Ascending aorta (tissue), 2 donors: ENCODE measurements around the gene RHD. TPM values are rescaled to one million over a fixed set of nuclear protein-coding genes. Genes with fewer than 3 reads are reported as not detected.
"Not testable (repeated sequence)": the region's sequence is repeated elsewhere in the genome, so short reads cannot be mapped to it uniquely, and the experiment has no call there.

Experiments
- DNase-seq, 2 donors: peaks; one replicate each; pipeline ENCODE4 v3.0.0-alpha.2; 2019; ENCODE audit warnings: low spot score in 2 of 2
- H3K27ac ChIP-seq, 2 donors: fragments of 200-600 bp; sonication (generic); one replicate each; pipeline ENCODE4 v1.5.1; 2016 to 2017; ENCODE audit warnings: mild to moderate bottlenecking in 1 of 2
- H3K27me3 ChIP-seq: fragments of 200-600 bp; sonication (generic); one replicate; pipeline ENCODE4 v1.5.1; 2017
- H3K36me3 ChIP-seq, 2 donors: fragments of 200-600 bp; sonication (generic); one replicate each; pipeline ENCODE4 v1.5.1; 2016
- H3K4me1 ChIP-seq, 2 donors: fragments of 200-600 bp; sonication (generic); one replicate each; pipeline ENCODE4 v1.5.1; 2016 to 2017; ENCODE audit warnings: mild to moderate bottlenecking in 1 of 2
- H3K4me3 ChIP-seq, 2 donors: fragments of 200-600 bp; sonication (generic); one replicate each; pipeline ENCODE4 v1.5.1; 2016 to 2017; ENCODE audit warnings: mild to moderate bottlenecking in 1 of 2
- H3K9me3 ChIP-seq, 2 donors: fragments of 200-600 bp; sonication (generic); one replicate each; pipeline ENCODE4 v1.5.1; 2016
- CTCF ChIP-seq, 3 experiments: fragments of 200-600 bp in 2 of 3; fragments of 450-650 bp in 1 of 3; sonication (generic) in 2 of 3; IDR thresholded peaks; one replicate each; pipeline ENCODE4 v1.5.1; 2016 to 2019; ENCODE audit warnings: antibody characterized with exemption in 3 of 3, mild to moderate bottlenecking in 1 of 3, moderate library complexity in 1 of 3
- intact Hi-C: fragments of 100-400 bp; cut with DNase I; formaldehyde crosslinking; loops from one replicate; pipeline ENCODE4 v1.15.1; 2023
- total RNA-seq: library from RNA; depleted of rRNA; stranded (reverse); fragments of >200 nt; gene quantifications from one replicate; pipeline ENCODE4 v1.1.0, GENCODE V29; 2016

The RHD gene
- total RNA-seq, 1 donor from 2014 or later = not detected

DNA sequence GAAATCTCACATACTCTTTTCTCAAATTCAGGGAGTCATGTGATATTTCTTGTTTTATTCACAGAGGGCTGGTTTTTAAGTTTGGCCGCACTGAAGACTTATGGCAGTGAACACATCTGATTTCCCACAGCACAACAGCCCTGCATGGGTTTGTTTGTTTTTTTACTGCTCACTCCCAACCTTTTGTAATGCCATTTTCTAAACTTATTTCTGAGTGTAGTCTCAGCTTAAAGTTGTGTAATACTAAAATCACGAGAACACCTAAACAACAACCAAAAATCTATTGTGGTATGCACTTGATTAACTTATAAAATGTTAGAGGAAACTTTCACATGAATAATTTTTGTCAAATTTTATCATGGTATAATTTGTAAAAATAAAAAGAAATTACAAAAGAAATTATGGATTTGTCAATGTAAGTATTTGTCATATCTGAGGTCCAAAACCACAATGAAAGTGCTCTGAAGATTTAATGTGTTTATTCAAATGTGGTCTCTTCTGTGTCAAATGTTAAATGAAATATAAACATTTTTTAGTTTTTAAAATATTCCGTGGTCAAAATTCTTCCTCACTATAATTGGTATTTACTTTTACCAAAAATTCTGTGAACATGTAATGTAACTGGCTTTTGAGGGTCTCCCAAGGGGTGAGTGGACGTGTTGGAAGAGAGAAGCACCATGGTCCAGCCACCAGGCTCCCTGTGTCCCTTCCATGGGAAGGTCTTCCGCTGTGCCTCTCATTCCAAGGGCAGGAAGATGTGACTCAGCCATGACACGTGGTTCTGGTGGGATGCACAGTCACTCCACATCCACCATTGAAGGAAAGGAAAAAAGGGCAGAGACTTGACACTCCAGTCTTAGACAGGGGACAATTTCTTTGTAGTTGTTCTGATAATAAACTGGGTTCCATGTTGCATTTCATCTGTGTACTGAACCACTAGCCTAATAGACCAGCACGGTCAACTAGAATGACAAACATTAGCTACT is 88.6 kb downstream of the RHD start:
- H3K36me3 ChIP-seq = peaks cover 16 to 50% of the 10 kb centered on the region in 2 donors
- H3K4me1 ChIP-seq = peaks cover 0 to 5% of the 10 kb centered on the region in 2 donors
- DNase-seq = no peak
- TF ChIP-seq CTCF (IDR thresholded peaks at IDR 0.05) = no peak
- H3K27me3 ChIP-seq = no peaks in the 10 kb centered on the region
- intact Hi-C loops = no loop called here
- no peak overlapping the region for H3K4me3 ChIP-seq
- no peak overlapping the region for H3K27ac ChIP-seq
- no peaks in the 10 kb centered on the region for H3K9me3 ChIP-seq

- Histone ChIP-seq H3K4me1 (peaks cover 0 to 1% of the 10 kb centered on the region in 2 donors), H3K36me3 (peaks cover 16 to 42% of the 10 kb centered on the region in 2 donors), H3K27ac (no peak overlapping the region), H3K9me3 (no peaks in the 10 kb centered on the region), H3K4me3 (no peak overlapping the region), H3K27me3 (no peaks in the 10 kb centered on the region)
- intact Hi-C loops = no loop called here
- no peak for TF ChIP-seq CTCF (IDR thresholded peaks at IDR 0.05)
- DNase-seq = no peak
Measured at GRCh38 chr1:25361901-25362300, 89.6 kb downstream of the RHD start.

DNA sequence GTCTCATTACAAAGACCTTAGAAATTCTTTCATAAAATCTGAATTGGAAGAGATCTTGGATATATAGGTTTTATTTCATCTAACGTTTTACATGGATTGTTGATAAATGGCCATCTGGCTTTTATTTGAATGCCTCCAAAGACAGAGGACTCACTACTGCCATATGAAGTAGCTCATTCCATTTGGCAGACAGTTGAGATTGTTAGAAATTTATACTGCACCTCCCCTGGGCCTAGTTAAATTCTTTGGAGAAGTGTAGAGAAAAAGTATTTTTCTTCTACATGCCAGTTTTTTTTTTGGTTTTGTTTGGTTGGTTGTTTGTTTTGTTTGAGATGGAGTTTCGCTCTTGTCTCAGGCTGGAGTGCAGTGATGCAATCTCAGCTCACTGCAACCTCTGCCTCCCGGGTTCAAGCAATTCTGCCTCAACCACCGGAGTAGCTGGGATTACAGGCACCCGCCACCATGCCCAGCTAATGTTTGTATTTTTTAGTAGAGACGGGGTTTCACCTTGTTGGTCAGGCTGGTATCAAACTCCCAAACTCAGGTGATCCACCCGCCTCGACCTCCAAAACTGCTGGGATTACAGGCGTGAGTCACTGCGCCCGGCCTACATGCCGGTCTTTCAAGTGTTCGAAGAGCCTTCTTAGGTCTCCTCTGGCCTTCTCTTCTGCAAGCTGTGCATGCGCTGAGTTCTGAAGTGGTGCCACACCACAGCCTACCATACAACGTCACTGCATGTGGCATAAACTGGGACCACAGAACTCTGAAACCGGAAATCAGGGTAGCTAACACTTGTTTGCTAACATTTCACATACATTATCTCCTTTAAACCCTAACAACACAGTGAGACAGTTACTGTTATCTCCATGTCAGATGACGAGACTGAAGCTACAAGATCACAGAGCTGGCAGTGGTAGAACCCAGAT is 90.6 kb downstream of the RHD start:
- peaks cover 12 to 39% of the 10 kb centered on the region in 2 donors for H3K36me3 ChIP-seq
- H3K4me3 ChIP-seq, H3K9me3 ChIP-seq, H3K27me3 ChIP-seq, intact Hi-C loops, H3K27ac ChIP-seq, H3K4me1 ChIP-seq, DNase-seq: not testable (repeated sequence)

- DNase-seq = peak in 1 of 2 donors; percentile 22
- intact Hi-C loops = no loop called here
- no peaks in the 10 kb centered on the region for H3K36me3 ChIP-seq
- no peaks in the 10 kb centered on the region for H3K9me3 ChIP-seq
- H3K4me3 ChIP-seq = no peak overlapping the region
- H3K4me1 ChIP-seq = no peaks in the 10 kb centered on the region
- no peak for TF ChIP-seq CTCF (IDR thresholded peaks at IDR 0.05)
- no peaks in the 10 kb centered on the region for H3K27me3 ChIP-seq
- H3K27ac ChIP-seq = no peak overlapping the region
Measured at GRCh38 chr1:25369241-25369640, 96.9 kb downstream of the RHD start.

GRCh38 chr1:25369691-25370271 is 97.5 kb downstream of the RHD start:
- H3K9me3 ChIP-seq, H3K27me3 ChIP-seq, H3K27ac ChIP-seq, H3K4me1 ChIP-seq, H3K36me3 ChIP-seq, H3K4me3 ChIP-seq, intact Hi-C loops: not testable (repeated sequence)
- DNase-seq = peak in 1 of 2 donors; percentile 3

DNA sequence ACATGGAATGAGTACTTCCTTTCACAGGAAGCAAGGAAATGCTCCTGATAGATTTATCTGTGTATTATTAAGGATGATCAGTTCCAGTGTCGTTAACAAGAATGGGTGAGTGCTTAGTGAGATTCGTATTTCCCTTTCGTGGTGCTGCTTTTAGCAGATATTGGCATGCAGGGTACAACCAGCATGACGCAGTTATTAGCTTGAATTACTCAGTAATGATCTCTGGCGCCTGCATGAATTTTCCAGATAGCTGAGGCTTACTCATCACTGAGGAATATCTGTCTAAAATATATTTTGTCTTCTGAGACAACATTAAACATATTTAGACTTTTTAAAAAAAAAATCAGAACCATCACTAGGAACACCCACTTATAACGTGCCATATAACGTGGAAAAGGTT is 99.4 kb downstream of the RHD start:
- H3K27me3 ChIP-seq, H3K4me1 ChIP-seq, intact Hi-C loops, DNase-seq, H3K4me3 ChIP-seq, H3K27ac ChIP-seq, H3K36me3 ChIP-seq, H3K9me3 ChIP-seq: not testable (repeated sequence)

- H3K36me3 ChIP-seq, H3K27ac ChIP-seq, DNase-seq, intact Hi-C loops, H3K4me1 ChIP-seq, H3K27me3 ChIP-seq, H3K9me3 ChIP-seq, H3K4me3 ChIP-seq: not testable (repeated sequence)
Measured at GRCh38 chr1:25378367-25378766, 106.1 kb downstream of the RHD start.

Other genes with a start within 250 kb of the RHD start
- gene SYF2, start 40.0 kb upstream of the RHD start, total RNA-seq = 14.3 TPM
- 126 TPM for gene RSRP1, start 25.1 kb upstream of the RHD start, total RNA-seq
- 143 TPM for gene TMEM50A, start 65.8 kb downstream of the RHD start, total RNA-seq
- gene RHCE, start 148.3 kb downstream of the RHD start, total RNA-seq = not detected
- gene MACO1, start 158.4 kb downstream of the RHD start, total RNA-seq = 49.2 TPM